D721Med (cell line): Measurements from ENCODE around the gene MYH11.
A peak's percentile ranks its signal among the peaks of the same experiment; 100 is the strongest.

Experiments
- DNase-seq: peaks from one replicate; pipeline ENCODE4 v3.0.0; 2011; ENCODE audit warnings: low spot score; ENCODE audit not compliant: insufficient read length
- FAIRE-seq: peaks from 2 replicates; lab custom pipeline; 2011; peaks lifted over from hg19 to GRCh38; lab: Jason Lieb, UNC
- CTCF ChIP-seq: IDR thresholded peaks from 2 replicates; pipeline ENCODE4 v1.5.1; 2012; ENCODE audit warnings: mild to moderate bottlenecking, control low read depth; ENCODE audit not compliant: insufficient read depth; ENCODE audit errors: missing control alignments

Gene MYH11

GRCh38 chr16:15778999-15779614, 77.7 kb downstream of the MYH11 start:
- FAIRE-seq (no peak), DNase-seq (no peak)
- TF ChIP-seq CTCF: no peak

- FAIRE-seq (no peak), DNase-seq (no peak)
- no peak for TF ChIP-seq CTCF
Measured at GRCh38 chr16:15778204-15778743, 78.6 kb downstream of the MYH11 start.

DNA sequence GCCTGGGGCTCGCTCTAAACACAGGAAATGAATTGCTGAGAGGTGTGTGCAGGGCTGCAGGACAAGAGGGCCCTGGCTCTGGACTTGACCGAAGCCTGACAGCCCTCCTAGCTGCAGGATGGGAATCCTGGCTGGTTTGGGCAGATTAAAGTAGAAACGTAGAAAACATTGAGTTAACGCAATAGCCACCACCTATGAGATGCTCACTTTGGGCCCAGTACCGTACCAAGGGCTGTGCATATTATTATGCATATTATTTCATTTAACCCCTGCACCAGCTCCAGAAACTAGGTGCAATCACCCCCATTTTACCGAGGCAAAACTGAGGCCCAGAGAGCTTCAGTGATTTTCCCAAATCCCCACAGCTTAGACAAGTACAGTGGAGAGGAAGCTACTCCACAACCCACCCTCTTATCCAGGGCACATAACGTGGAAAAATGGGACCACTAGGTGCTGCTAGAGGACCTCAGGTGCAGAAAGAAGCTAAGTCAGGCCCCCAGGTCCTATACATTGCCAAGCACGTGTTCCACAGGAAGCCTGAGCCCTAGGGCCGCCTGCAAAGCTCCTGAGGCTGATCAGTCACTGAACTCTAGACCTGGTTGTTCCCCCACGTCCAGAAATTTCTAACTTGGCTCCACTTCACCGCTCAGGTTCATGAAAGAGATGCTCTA, 79.2 kb downstream of the MYH11 start:
- peak; percentile 83 for TF ChIP-seq CTCF
- FAIRE-seq: no peak
- DNase-seq: peak; percentile 40

DNA sequence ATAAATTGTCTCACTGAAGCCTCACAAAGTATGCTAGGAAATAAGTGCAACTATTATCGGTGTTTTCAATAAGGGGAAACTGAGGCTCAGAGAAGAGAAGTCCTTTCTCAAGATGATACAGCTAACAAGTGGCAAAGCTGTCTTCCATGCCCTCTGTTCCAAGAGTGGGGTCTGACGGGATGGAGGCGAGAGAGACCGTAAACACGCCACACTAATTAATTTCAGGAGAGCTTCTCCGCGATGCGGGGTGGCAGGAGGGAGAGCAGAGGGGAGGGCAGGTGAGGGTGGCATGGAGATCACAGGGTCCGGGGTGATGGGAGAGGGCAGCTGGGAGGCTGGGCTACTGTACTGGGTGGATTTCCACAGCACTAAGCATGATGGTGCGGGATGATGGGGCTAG, 80.3 kb downstream of the MYH11 start:
- FAIRE-seq (no peak), DNase-seq (no peak)
- TF ChIP-seq CTCF: no peak

- DNase-seq (no peak), FAIRE-seq (no peak)
- no peak for TF ChIP-seq CTCF
Measured at GRCh38 chr16:15775663-15776304, 81.0 kb downstream of the MYH11 start.

DNA sequence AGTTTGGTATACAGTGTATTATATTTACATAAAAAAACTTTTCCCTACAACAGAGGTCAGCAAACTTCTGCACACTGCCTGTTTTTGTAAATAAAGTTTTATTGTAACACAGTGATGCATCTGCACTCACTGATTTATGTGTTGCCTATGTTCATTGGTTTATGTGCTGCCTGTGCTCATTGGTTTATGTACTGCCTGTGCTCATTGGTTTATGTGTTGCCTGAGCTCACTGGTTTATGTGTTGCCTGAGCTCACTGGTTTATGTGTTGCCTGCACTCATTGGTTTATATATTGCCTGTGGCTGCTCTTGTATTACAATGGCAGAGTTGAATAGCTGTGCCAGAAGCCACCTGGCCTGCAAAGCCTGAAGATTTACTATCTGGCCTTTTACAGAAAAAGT, 81.6 kb downstream of the MYH11 start:
- FAIRE-seq: no peak
- DNase-seq: no peak
- TF ChIP-seq CTCF: no peak

- TF ChIP-seq CTCF: no peak
- no peak for DNase-seq
- no peak for FAIRE-seq
Measured at GRCh38 chr16:15773968-15774367, 82.9 kb downstream of the MYH11 start.
